ENCODE results near the gene UNC5C.

- TF ChIP-seq CTCF (IDR thresholded peaks at IDR 0.05) (no peak), POLR2A (IDR thresholded peaks at IDR 0.05; ENCODE audit: low read depth) (no peak)
Measured at GRCh38 chr4:95180531-95181242, 368.1 kb downstream of the UNC5C start.
